Measurements from ENCODE around the gene POU4F1. TPM values are rescaled to one million over a fixed set of nuclear protein-coding genes. Genes with fewer than 3 reads are reported as not detected.

Gene POU4F1
- total RNA-seq, 1 donor from 2014 or later: not detected

GRCh38 chr13:78606471-78607408, 3.4 kb upstream of the POU4F1 start:
- no peak for DNase-seq (ENCODE audit: low spot score)

GRCh38 chr13:78604782-78605611, 1.6 kb upstream of the POU4F1 start:
- DNase-seq (ENCODE audit: low spot score): no peak

- DNase-seq (ENCODE audit: low spot score): no peak
These were observed 652 bp downstream of the POU4F1 start for GRCh38 chr13:78602561-78603239.

GRCh38 chr13:78601874-78602560, 1.3 kb downstream of the POU4F1 start:
- DNase-seq (ENCODE audit: low spot score): no peak

GRCh38 chr13:78601124-78601873, 2.1 kb downstream of the POU4F1 start:
- DNase-seq (ENCODE audit: low spot score): no peak

GRCh38 chr13:78600280-78600883, 3.0 kb downstream of the POU4F1 start:
- DNase-seq (ENCODE audit: low spot score): no peak

GRCh38 chr13:78599645-78600279, 3.6 kb downstream of the POU4F1 start:
- no peak for DNase-seq (ENCODE audit: low spot score)

- DNase-seq (ENCODE audit: low spot score): no peak
These were observed 4.2 kb downstream of the POU4F1 start for GRCh38 chr13:78598966-78599644.

- DNase-seq (ENCODE audit: low spot score): no peak
These were observed 5.1 kb downstream of the POU4F1 start for GRCh38 chr13:78598116-78598781.

GRCh38 chr13:78597602-78597932, 5.8 kb downstream of the POU4F1 start:
- no peak for DNase-seq (ENCODE audit: low spot score)

GRCh38 chr13:78596736-78597601, 6.4 kb downstream of the POU4F1 start:
- DNase-seq (ENCODE audit: low spot score): no peak

GRCh38 chr13:78596399-78596735, 7.0 kb downstream of the POU4F1 start:
- no peak for DNase-seq (ENCODE audit: low spot score)

- no peak for DNase-seq (ENCODE audit: low spot score)
These were observed 7.6 kb downstream of the POU4F1 start for GRCh38 chr13:78595495-78596398.

- DNase-seq (ENCODE audit: low spot score): no peak
These were observed 8.8 kb downstream of the POU4F1 start for GRCh38 chr13:78594456-78594975.

GRCh38 chr13:78593652-78594455, 9.5 kb downstream of the POU4F1 start:
- no peak for DNase-seq (ENCODE audit: low spot score)

- DNase-seq (ENCODE audit: low spot score): no peak
These were observed 10.2 kb downstream of the POU4F1 start for GRCh38 chr13:78593129-78593528.
